Activated CD4-positive, alpha-beta T cell treated with anti-CD3 and anti-CD28 coated beads, Interleukin-2, amount 50 U/mL, for 4 hours (primary cell): ENCODE measurements around the gene GRID2IP.

Experiments used
- DNase-seq, 2 experiments: peaks; one replicate each; pipeline ENCODE4 v3.0.0-alpha.2; 2020

GRID2IP gene

DNA sequence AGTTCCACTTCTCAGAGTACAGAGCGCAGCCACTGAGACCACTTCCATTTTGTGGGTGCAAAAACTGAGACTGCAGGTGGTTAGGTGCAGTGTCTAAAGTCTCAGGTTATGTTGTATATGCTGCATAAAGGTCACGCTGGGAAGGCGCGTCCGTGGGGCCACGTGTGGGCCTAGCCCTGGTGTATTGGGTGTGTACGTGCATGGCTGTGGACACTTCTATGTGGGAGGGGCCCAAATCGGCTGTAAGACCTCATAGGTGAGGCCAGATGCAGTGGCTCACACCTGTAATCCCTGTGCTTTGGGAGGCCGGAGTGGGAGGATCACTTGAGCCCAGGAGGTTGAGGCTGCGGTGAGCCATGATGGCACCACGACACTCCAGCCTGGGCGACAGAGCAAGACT lies 37.7 kb downstream of the GRID2IP start:
- no peak for DNase-seq

- DNase-seq, result no peak
Observed at GRCh38 chr7:6512892-6513291, 38.4 kb downstream of the GRID2IP start.

DNA sequence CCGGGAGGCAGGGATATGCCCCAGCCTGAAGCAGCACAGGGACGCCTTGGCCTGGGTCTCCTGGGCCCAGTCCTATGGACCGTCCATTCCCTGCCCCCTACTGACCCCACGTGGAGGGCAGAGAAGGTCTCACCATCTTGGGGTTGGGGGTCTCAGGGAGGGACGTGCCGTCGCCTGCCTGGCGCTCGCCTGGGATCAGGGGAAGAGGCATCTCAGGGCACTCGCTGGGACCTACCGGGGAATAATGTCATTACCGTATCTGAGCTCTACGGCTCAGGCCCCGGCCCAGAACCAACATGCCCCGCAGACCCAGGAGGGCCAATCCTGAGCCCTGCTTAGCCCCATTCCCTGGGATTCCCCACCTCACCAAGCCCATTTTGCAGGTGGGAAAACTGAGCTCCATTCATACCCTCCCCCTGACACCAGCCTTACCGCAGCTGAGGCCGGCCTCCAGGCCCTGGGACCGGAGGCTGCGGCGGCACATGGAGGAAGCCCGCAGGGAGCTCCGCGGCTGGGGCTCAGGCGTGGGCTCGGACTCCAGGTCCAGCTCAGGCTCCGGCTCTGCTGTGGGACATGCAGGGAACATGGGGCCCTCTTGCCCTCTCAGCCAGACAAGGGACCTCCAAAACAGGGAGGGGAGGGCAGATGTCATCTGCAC lies 40.7 kb downstream of the GRID2IP start:
- no peak for DNase-seq

DNA sequence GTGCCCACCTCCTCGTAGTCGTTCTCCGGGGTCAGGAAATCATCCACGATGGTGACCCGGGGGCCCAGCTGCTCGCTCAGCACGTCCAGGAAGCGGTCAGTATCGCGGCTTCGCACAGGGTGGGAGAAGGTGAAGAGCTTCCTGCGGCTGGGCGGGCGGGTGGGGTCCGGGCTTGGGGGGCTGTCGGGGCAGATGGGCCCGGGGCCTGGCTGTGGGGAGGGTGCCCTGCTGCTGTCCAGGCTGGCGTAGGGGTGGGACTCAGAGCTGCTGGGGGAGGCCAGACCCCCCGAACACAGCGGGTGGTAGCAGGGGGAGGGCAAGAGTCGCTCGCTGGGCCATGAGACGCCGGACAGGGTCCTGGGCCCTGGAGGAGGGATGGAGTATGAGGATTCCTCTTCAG lies 42.3 kb downstream of the GRID2IP start:
- no peak for DNase-seq

GRCh38 chr7:6508539-6508938 lies 42.7 kb downstream of the GRID2IP start:
- no peak for DNase-seq

DNA sequence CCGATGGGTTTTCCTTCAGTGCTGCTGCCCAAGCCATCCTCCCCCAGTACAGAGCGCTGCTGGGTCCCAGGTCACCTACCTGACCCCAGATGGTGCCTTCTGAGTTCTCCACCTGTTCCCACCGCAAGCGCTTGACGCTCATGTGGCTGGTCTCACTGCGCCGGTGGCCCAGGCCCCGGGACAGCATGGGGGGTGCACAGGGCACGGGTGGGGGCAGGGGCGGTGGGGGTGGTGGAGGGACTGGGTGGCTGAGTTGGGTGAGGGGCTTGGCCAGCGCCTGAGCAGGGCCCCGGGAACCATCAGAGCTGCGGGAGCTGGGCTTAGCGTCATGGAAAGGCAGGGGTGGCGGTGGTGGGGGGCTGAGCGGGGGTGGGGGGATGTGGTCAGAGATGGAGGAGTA lies 43.4 kb downstream of the GRID2IP start:
- no peak for DNase-seq

DNA sequence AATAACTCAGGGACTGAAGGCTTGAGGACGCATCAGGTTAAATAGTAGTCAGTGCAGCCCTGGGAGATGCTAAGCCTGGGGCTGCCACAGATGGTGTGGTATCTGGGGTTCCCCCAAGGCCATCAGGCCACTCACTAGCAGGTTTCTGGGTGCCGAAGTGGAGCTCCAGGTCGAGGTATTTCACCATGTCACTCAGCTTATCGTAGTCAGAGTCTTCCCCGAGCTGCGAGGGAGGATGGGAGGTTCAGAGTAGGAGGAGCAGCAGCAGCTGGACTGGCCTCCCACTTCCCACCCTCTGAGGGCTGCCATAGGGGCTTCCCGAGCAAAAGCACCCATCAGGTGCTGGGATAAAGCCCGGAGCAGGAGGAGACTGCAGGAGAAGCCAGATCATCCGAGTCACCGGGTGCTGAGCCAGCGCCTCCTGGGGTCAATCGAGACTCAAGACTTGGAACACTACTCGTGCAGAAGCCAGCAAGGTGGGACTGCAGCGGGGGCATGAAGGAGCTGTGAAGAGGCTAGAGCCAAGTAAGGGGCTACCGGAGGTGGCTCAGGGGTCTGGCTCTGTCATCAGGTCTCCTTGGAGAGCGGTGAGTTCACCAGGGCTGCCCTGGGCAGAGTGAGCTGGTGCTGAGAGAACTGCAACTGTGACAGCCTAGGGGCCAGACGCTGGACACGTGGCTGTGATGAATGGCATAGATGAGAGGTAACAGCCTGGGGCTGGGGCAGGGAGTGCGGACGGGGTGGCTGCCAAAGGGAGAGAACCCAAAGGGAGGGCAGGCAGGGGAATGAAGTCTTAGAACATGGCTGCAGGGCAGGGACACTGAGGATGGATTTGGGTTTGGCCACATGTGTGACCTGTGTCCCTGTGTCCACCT lies 45.3 kb downstream of the GRID2IP start:
- DNase-seq, result no peak

- DNase-seq, result no peak
Observed at GRCh38 chr7:6504996-6505395, 46.3 kb downstream of the GRID2IP start.

- no peak for DNase-seq
Observed at GRCh38 chr7:6502886-6503285, 48.4 kb downstream of the GRID2IP start.

DNA sequence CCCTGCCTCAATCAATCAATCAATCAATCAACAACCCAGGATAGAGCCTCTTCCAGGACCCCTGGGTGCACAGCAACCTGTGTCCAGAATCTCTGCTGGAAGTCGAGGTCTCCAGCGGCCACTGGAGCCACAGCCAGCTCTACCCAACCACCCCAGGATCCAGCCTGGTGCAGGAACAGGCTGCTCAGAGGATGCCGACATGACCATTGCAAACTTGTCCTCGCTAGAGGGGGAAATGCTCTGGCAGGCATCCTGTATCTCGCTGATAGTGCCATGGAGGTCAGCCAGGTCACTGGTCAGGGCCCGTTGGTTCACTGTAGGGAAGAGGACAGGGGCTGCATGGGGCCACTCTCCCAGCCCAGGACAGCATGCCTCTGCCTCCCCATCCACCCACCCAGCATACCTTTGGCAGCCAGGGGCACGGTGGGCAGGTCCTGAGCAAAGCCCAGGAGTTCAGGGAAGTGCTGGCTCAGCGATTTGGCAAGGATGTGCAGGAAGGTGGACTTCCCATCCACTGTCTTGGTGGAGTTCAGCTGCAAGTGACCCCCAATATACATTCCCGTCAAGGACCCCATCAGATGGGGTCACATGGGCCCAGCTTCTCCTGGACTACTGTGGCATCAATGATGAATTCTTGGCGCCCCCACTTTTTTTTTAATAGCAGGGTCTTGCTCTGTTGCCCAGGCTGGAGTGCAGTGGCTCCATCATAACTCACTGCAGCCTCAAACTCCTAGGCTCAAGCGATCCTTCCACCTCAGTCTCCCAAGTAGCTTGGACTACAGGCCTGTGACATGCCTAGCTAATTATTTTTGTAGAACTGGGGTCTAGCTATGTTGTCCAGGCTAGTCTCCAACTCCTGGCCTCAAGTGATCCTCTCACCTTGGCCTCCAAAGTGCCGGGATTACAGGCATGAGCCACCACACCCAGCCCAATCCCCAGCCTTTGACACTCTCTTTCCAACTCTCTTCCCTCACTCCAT lies 49.4 kb downstream of the GRID2IP start:
- no peak for DNase-seq

DNA sequence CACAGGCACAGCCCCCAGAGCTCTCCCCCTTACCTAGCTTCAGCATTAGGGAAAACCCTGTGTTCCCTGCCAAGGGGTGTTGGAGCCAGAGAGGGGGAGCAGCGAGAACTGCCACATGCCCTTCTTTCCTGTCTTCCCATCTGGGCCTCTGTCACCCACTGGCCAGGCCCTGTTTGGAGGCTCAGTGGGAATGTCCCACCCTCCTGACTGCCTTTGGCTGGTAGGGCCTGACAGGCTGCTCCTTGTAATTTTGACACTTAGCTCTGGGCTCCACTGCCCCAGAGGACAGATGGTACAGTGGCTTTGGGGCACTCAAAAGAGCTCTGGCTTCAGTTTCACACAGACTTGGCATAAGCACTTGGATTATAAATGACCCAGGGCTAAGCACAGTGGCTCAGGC lies 50.6 kb downstream of the GRID2IP start:
- DNase-seq, result no peak

- DNase-seq, result no peak
Observed at GRCh38 chr7:6497994-6498393, 53.3 kb downstream of the GRID2IP start.

GRCh38 chr7:6497637-6497905 lies 53.7 kb downstream of the GRID2IP start:
- no peak for DNase-seq

GRCh38 chr7:6496842-6497636 lies 54.2 kb downstream of the GRID2IP start:
- no peak for DNase-seq

- no peak for DNase-seq
Observed at GRCh38 chr7:6495597-6496262, 55.5 kb downstream of the GRID2IP start.

DNA sequence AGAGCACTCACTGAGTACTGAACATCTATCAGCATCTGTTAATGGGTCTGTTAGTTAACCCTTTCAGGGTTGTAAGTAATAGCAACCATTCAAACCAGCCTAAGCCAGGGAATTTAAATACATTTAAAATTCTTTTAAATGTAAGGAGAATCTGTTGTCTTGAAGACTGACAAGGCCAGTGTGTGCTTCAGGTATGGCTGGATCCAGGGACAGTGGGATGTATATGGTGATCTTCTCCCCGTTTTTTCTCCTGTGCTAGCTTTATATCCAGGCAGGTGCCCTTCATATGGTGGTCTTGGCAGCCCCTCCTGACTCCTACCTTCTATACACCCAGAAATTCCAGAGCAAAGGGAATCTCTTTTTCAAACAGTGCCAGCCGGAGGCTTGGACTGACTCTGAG lies 56.9 kb downstream of the GRID2IP start:
- DNase-seq, result no peak

DNA sequence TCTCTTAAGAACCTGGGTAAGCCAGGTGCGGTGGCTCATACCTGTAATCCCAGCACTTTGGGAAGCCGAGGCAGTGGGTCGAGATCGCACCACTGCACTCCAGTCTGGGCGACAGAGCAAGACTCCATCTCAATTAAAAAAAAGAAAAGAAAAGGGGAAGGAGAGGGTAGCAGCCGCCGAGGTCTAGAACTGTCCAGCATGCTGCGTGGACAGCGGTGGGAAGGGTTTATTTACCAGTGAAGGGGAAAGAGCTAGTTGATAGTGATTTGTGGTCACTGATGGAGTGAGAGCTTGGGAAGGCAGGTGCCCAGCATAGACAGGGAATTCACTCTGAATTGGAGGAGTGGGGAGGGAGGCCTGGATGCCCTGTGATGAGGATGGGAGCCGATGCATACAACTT lies 60.1 kb downstream of the GRID2IP start:
- no peak for DNase-seq

DNA sequence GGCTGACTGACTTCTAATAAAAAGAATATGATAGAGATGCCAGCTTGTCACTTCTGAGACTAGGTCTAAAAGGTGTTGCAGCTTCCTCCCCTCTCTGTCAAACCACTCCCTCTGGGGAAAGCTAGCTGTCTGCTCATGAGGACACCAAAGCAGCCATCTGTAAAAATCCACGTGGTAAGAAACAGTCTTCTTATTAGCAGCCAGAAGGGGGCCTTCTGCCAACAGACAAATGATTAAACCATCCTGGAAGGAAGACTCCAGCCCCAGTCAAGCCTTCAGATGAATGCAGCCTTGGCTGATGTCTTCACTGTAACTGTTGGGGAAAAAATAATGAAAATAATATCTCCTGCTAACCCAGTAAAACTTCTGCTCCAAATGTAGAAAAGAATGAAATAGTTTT lies 61.6 kb downstream of the GRID2IP start:
- no peak for DNase-seq

GRCh38 chr7:6487184-6487545 lies 64.1 kb downstream of the GRID2IP start:
- no peak for DNase-seq

GRCh38 chr7:6486438-6487183 lies 64.7 kb downstream of the GRID2IP start:
- DNase-seq, result no peak

GRCh38 chr7:6482743-6483119 lies 68.5 kb downstream of the GRID2IP start:
- no peak for DNase-seq

- DNase-seq, result no peak
Observed at GRCh38 chr7:6482307-6482706, 69.0 kb downstream of the GRID2IP start.
